ENCODE data around the gene IDUA.

GRCh38 chr4:955161-955921, 31.5 kb upstream of the IDUA start:
- TF ChIP-seq CTCF (IDR thresholded peaks at IDR 0.05) (no peak), POLR2A (IDR thresholded peaks at IDR 0.05) (no peak)
